Heart left ventricle (tissue), 13 donors: ENCODE measurements around the gene ZSCAN16.

Source experiments
- POLR2A ChIP-seq, 2 donors: fragments of 450-650 bp; IDR thresholded peaks; one replicate each; pipeline ENCODE4 v1.6.1; 2017; ENCODE audit warnings: antibody characterized with exemption in 2 of 2, mild to moderate bottlenecking in 2 of 2, moderate library complexity in 2 of 2
- TF ChIP-seq, protein P1 (sequence below), 12 donors: fragments of 200-600 bp; sonication (generic) in 4 of 12; IDR thresholded peaks; one replicate each; pipeline versions ENCODE4 v1.5.0 to v1.8.0; 2018 to 2022; ENCODE audit warnings: antibody characterized with exemption in 12 of 12, mild to moderate bottlenecking in 5 of 12
- donor health status: ischemic (EF 13 %, LVEDD 7.1; RV severe dilation, severe dysfunction).
- donor health status: DM: no; HTN: yes; CAD: no.
- donor health status: DM: no; HTN: no; CAD: no.
- donor health status: ischemic (EF 25% LVEDD 6.9; RV normal size, moderate dysfunction).
- donor health status: ischemic (EF 25% LVEDD 5.7; RV mildly dilated, moderate dysfunction).
- donor health status: ischemic (EF 35%, LVEDD 5.7; RV mildly dilated, moderate dysfunction).
- donor health status: nonischemic (EF 11% LVEDD 7.7; RV severe dilation, severe dysfunction).
- donor health status: DM: yes; HTN: yes; CAD: no.
- donor health status: PGD.
- donor health status: ischemic (EF 29% LVEDD 5.4; RV normal size, mild dysfunction).
- donor health status: nonischemic (EF 23%, LVEDD 6.1; RV moderate dilation, normal function).

DNA sequence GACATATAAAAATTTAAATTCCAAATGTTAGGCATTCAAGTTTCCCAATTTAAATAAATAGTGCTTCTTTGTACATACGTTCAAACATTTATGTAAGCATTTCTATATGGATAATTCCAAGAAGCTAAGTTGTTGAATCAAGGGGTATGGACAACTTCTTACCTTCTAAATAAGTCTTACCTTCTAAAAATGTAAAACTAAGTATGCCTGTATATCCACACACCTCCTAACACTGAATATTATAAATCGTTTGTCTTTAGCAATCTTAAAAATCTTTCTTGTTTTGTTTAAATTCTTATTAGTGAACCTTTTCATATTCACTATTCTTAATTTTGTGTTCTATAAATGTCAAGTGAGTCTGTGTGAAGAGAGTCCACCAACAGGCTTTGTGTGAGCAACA lies 2.5 kb upstream of the ZSCAN16 start:
- TF ChIP-seq POLR2A (IDR thresholded peaks at IDR 0.05) = no peak
- TF ChIP-seq, protein P1, sequence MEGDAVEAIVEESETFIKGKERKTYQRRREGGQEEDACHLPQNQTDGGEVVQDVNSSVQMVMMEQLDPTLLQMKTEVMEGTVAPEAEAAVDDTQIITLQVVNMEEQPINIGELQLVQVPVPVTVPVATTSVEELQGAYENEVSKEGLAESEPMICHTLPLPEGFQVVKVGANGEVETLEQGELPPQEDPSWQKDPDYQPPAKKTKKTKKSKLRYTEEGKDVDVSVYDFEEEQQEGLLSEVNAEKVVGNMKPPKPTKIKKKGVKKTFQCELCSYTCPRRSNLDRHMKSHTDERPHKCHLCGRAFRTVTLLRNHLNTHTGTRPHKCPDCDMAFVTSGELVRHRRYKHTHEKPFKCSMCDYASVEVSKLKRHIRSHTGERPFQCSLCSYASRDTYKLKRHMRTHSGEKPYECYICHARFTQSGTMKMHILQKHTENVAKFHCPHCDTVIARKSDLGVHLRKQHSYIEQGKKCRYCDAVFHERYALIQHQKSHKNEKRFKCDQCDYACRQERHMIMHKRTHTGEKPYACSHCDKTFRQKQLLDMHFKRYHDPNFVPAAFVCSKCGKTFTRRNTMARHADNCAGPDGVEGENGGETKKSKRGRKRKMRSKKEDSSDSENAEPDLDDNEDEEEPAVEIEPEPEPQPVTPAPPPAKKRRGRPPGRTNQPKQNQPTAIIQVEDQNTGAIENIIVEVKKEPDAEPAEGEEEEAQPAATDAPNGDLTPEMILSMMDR (IDR thresholded peaks at IDR 0.05) = no peak
